Gastroesophageal sphincter (tissue), 3 donors: Measurements from ENCODE around the gene GRIK2.

Experiments
- CTCF ChIP-seq, 4 experiments: fragments of 200-600 bp in 2 of 4; fragments of 450-650 bp in 2 of 4; sonication (generic) in 1 of 4; IDR thresholded peaks; one replicate each; pipeline ENCODE4 v1.5.1; 2017 to 2019; ENCODE audit warnings: antibody characterized with exemption in 4 of 4, mild to moderate bottlenecking in 2 of 4, moderate library complexity in 2 of 4
- POLR2A ChIP-seq, 2 donors: fragments of 450-650 bp; IDR thresholded peaks; one replicate each; pipeline ENCODE4 v1.6.1; 2017; ENCODE audit warnings: antibody characterized with exemption in 2 of 2, mild to moderate bottlenecking in 2 of 2, moderate library complexity in 1 of 2
- POLR2AphosphoS5 ChIP-seq: sonication (generic); formaldehyde crosslinking; IDR thresholded peaks from one replicate; pipeline ENCODE4 v1.6.1; 2017; ENCODE audit warnings: antibody characterized with exemption

- no peak for TF ChIP-seq CTCF (IDR thresholded peaks at IDR 0.05)
- no peak for TF ChIP-seq POLR2A (IDR thresholded peaks at IDR 0.05)
- TF ChIP-seq POLR2AphosphoS5, result no peak
Observed at GRCh38 chr6:101705866-101706265, 312.4 kb downstream of the GRIK2 start.
